HCT116 (cell line): ENCODE data around the gene ZNF665. TPM values are rescaled to one million over a fixed set of nuclear protein-coding genes. Genes with fewer than 3 reads are reported as not detected.

Experiments used
- ATAC-seq: fragments of 200-7000 bp; cut with Tn5 transposase; 2 replicates; pipeline ENCODE4 v1.9.1; 2020; ENCODE audit warnings: mild to moderate bottlenecking, moderate library complexity
- BruUV-seq: library from RNA; stranded (reverse); fragments of 400-500 nt; replicated peaks from 2 replicates; lab custom pipeline; 2021; lab: Mats Ljungman, UMichigan
- CTCF ChIA-PET: fragments of 300-600 bp; sonication (Branson Sonifier 250); formaldehyde crosslinking; loops from one replicate; lab custom pipeline; 2021; ENCODE audit warnings: antibody characterized with exemption; lab: Charles Lee
- POLR2A ChIA-PET: fragments of 300-600, 350-600 bp; sonication (Branson Sonifier 250); formaldehyde crosslinking; loops from one replicate; lab custom pipeline; 2021; ENCODE audit warnings: antibody characterized with exemption; lab: Charles Lee
- RAD21 ChIA-PET, 2 experiments: fragments of 300-600 bp; sonication (Branson Sonifier 250); formaldehyde crosslinking; loops; one replicate each; lab custom pipeline; 2023; ENCODE audit warnings: low total read pairs in 2 of 2; ENCODE audit not compliant: uncharacterized antibody in 2 of 2, unreplicated experiment in 2 of 2, low non-redundant PET in 1 of 2; lab: Charles Lee
- DNase-seq: peaks from one replicate; pipeline ENCODE4 v3.0.0-alpha.2; 2010; ENCODE audit warnings: low read depth, low spot score
- H2AFZ ChIP-seq: fragments of 200-600 bp; shearing (Covaris generic), sonication (generic); 2 replicates; pipeline ENCODE4 v1.6.1; 2017; ENCODE audit warnings: low read depth, mixed run types, mixed read lengths, antibody characterized with exemption, low read length; ENCODE audit not compliant: poor library complexity, severe bottlenecking
- H3K27ac ChIP-seq: 2 replicates; pipeline ENCODE4 v1.5.1; 2012; ENCODE audit warnings: low read depth, low read length
- H3K27me3 ChIP-seq: fragments of 200-600 bp; sonication (generic); 2 replicates; pipeline ENCODE4 v1.6.1; 2016; ENCODE audit warnings: mixed run types, low read length, mixed read lengths; ENCODE audit not compliant: insufficient read depth
- H3K36me3 ChIP-seq, 2 experiments: fragments of 200-500 bp in 1 of 2; fragments of 200-600 bp in 1 of 2; sonication (Bioruptor generic) in 1 of 2; sonication (generic) in 1 of 2; 2 replicates each; pipeline versions ENCODE4 v1.5.1 to v1.6.1; 2014 to 2016; ENCODE audit warnings: low read length in 2 of 2, inconsistent platforms in 1 of 2, mixed read lengths in 1 of 2, mixed run types in 1 of 2; ENCODE audit not compliant: insufficient read depth in 2 of 2, control insufficient read depth in 1 of 2
- H3K4me1 ChIP-seq, 2 experiments: fragments of 200-600 bp in 1 of 2; sonication (generic) in 1 of 2; 2 replicates each; pipeline versions ENCODE4 v1.5.1 to v1.6.1; 2012 to 2017; ENCODE audit warnings: low read length in 2 of 2, inconsistent platforms in 1 of 2, mild to moderate bottlenecking in 1 of 2, mixed read lengths in 1 of 2, mixed run types in 1 of 2, moderate library complexity in 1 of 2; ENCODE audit not compliant: insufficient read depth in 2 of 2, control insufficient read depth in 1 of 2
- H3K4me2 ChIP-seq: fragments of 200-600 bp; sonication (generic); 2 replicates; pipeline ENCODE4 v1.6.1; 2017; ENCODE audit warnings: mixed run types, low read length, mixed read lengths
- H3K4me3 ChIP-seq, 2 experiments: fragments of 200-600 bp in 1 of 2; sonication (generic) in 1 of 2; replicated peaks in 1 of 2; 2 replicates each; pipeline ENCODE4 v1.5.1; 2011 to 2016; ENCODE audit warnings: low read length in 2 of 2, control low read depth in 1 of 2, low read depth in 1 of 2, mild to moderate bottlenecking in 1 of 2, mixed read lengths in 1 of 2, mixed run types in 1 of 2
- H3K79me2 ChIP-seq: fragments of 200-600 bp; sonication (generic); 2 replicates; pipeline ENCODE4 v1.6.1; 2017; ENCODE audit warnings: mild to moderate bottlenecking, mixed run types, low read length, moderate library complexity, mixed read lengths; ENCODE audit not compliant: insufficient read depth
- H3K9ac ChIP-seq: fragments of 200-600 bp; sonication (generic); 2 replicates; pipeline ENCODE4 v1.6.1; 2016; ENCODE audit warnings: low read length, mixed read lengths
- H3K9me2 ChIP-seq: fragments of 200-600 bp; sonication (generic), shearing (Covaris generic); 2 replicates; pipeline ENCODE4 v1.6.1; 2017; ENCODE audit warnings: mixed run types, mild to moderate bottlenecking, moderate library complexity; ENCODE audit not compliant: insufficient read depth
- H3K9me3 ChIP-seq, 2 experiments: fragments of 200-500 bp in 1 of 2; fragments of 200-600 bp in 1 of 2; sonication (Bioruptor generic) in 1 of 2; sonication (generic) in 1 of 2; 2 replicates each; pipeline ENCODE4 v1.6.1; 2014 to 2017; ENCODE audit warnings: low read length in 2 of 2, mixed read lengths in 2 of 2, inconsistent platforms in 1 of 2, low read depth in 1 of 2, mild to moderate bottlenecking in 1 of 2, mixed run types in 1 of 2, moderate library complexity in 1 of 2; ENCODE audit not compliant: control insufficient read depth in 1 of 2, insufficient read depth in 1 of 2
- H4K20me1 ChIP-seq: fragments of 200-600 bp; sonication (generic), shearing (Covaris generic); 2 replicates; pipeline ENCODE4 v1.6.1; 2017; ENCODE audit warnings: mixed run types, mild to moderate bottlenecking, moderate library complexity; ENCODE audit not compliant: insufficient read depth
- CBX3 ChIP-seq: IDR thresholded peaks from 2 replicates; pipeline ENCODE4 v1.6.1; 2012; ENCODE audit warnings: low read depth
- CEBPB ChIP-seq: IDR thresholded peaks from 2 replicates; pipeline ENCODE4 v1.6.1; 2012; ENCODE audit warnings: low read depth
- CTCF ChIP-seq, 3 experiments: fragments of 200-600 bp in 1 of 3; sonication (generic) in 1 of 3; IDR thresholded peaks in 2 of 3; conservative IDR thresholded peaks in 1 of 3; 2 replicates each; pipeline ENCODE4 v1.5.1; 2012 to 2017; ENCODE audit warnings: low read depth in 2 of 3, low read length in 2 of 3, antibody characterized with exemption in 1 of 3, borderline replicate concordance in 1 of 3, control low read depth in 1 of 3, mild to moderate bottlenecking in 1 of 3, mixed read lengths in 1 of 3, mixed run types in 1 of 3, moderate library complexity in 1 of 3; ENCODE audit not compliant: insufficient read depth in 1 of 3
- EGR1 ChIP-seq: IDR thresholded peaks from 2 replicates; pipeline ENCODE4 v1.6.1; 2012; ENCODE audit warnings: low read depth
- ELF1 ChIP-seq: IDR thresholded peaks from 2 replicates; pipeline ENCODE4 v1.6.1; 2012; ENCODE audit warnings: low read depth, borderline replicate concordance
- EZH2 ChIP-seq: fragments of 200-600 bp; sonication (generic); IDR thresholded peaks from 2 replicates; pipeline ENCODE4 v1.6.1; 2017; ENCODE audit warnings: antibody characterized with exemption, mixed run types
- EZH2phosphoT487 ChIP-seq: fragments of 200-600 bp; IDR thresholded peaks from 2 replicates; pipeline ENCODE4 v1.6.1; 2018; ENCODE audit warnings: antibody characterized with exemption, borderline replicate concordance
- FOSL1 ChIP-seq: IDR thresholded peaks from 2 replicates; pipeline ENCODE4 v1.6.1; 2012; ENCODE audit warnings: low read depth
- JUND ChIP-seq: IDR thresholded peaks from 2 replicates; pipeline ENCODE4 v1.6.1; 2012
- POLR2A ChIP-seq: IDR thresholded peaks from 2 replicates; pipeline ENCODE4 v1.7.0; 2011; ENCODE audit warnings: borderline replicate concordance; ENCODE audit not compliant: insufficient read depth, insufficient read length; ENCODE audit errors: extremely low read depth
- POLR2AphosphoS5 ChIP-seq: IDR thresholded peaks from 2 replicates; pipeline ENCODE4 v1.6.1; 2011; ENCODE audit warnings: mild to moderate bottlenecking, low read depth, low read length, moderate library complexity
- RAD21 ChIP-seq: IDR thresholded peaks from 2 replicates; pipeline ENCODE4 v1.6.1; 2012; ENCODE audit warnings: low read depth, mild to moderate bottlenecking
- REST ChIP-seq: IDR thresholded peaks from 2 replicates; pipeline ENCODE4 v1.6.1; 2012; ENCODE audit warnings: low read depth
- SP1 ChIP-seq: IDR thresholded peaks from 2 replicates; pipeline ENCODE4 v1.6.1; 2012; ENCODE audit warnings: low read depth
- SRF ChIP-seq: IDR thresholded peaks from 2 replicates; pipeline ENCODE4 v1.6.1; 2012; ENCODE audit warnings: low read depth
- TCF7L2 ChIP-seq: IDR thresholded peaks from 2 replicates; pipeline ENCODE4 v1.7.0; 2011; ENCODE audit warnings: borderline replicate concordance, inconsistent platforms; ENCODE audit not compliant: insufficient read depth, insufficient read length; ENCODE audit errors: extremely low read depth
- ZBTB33 ChIP-seq: IDR thresholded peaks from 2 replicates; pipeline ENCODE4 v1.6.1; 2011; ENCODE audit warnings: mild to moderate bottlenecking, low read length, moderate library complexity; ENCODE audit not compliant: insufficient replicate concordance; ENCODE audit errors: extremely low read depth
- ZFX ChIP-seq: fragments of 450-650 bp; IDR thresholded peaks from 2 replicates; pipeline ENCODE4 v1.6.1; 2017
- ZNF274 ChIP-seq: fragments of 200-500 bp; sonication (Bioruptor generic); IDR thresholded peaks from 2 replicates; pipeline ENCODE4 v1.6.1; 2014; ENCODE audit warnings: mild to moderate bottlenecking, low read depth, low read length, inconsistent platforms
- intact Hi-C: fragments of 100-400 bp; cut with micrococcal nuclease; formaldehyde crosslinking; loops from 2 replicates; pipeline ENCODE4 v1.10.0; 2022
- total RNA-seq: library from RNA; stranded (reverse); gene quantifications from one replicate; pipeline ENCODE4 v1.2.1, GENCODE V29; 2021; ENCODE audit not compliant: unreplicated experiment

The ZNF665 gene
- total RNA-seq, 1 experiment from 2014 or later: 0.44 TPM

GRCh38 chr19:53160350-53160749 lies 32.8 kb downstream of the ZNF665 start:
- Histone ChIP-seq H3K27me3 (no peaks in the 10 kb centered on the region), H3K9me2 (no peaks in the 10 kb centered on the region), H3K4me3 (no peak overlapping the region), H3K36me3 (no peaks in the 10 kb centered on the region), H3K9ac (no peak overlapping the region), H4K20me1 (no peaks in the 10 kb centered on the region), H2AFZ (no peak overlapping the region), H3K9me3 (peaks cover 1 to 6% of the 10 kb centered on the region in 2 experiments; a peak in 2 of 4 replicates), H3K4me2 (no peak overlapping the region), H3K27ac (no peak overlapping the region), H3K79me2 (no peaks in the 10 kb centered on the region), H3K4me1 (no peaks in the 10 kb centered on the region)
- CTCF ChIA-PET: no interaction called here
- ATAC-seq: no peak
- POLR2A ChIA-PET: no interaction called here
- TF ChIP-seq SP1 (no peak), RAD21 (no peak), EGR1 (no peak), CBX3 (no peak), EZH2 (no peak), FOSL1 (no peak), CEBPB (no peak), ZBTB33 (no peak), ZNF274 (no peak), SRF (no peak), EZH2phosphoT487 (no peak), ZFX (no peak), POLR2A (no peak), ELF1 (no peak), CTCF (IDR thresholded peaks at IDR 0.05 in 2 of 3, conservative IDR thresholded peaks at IDR 0.05 in 1 of 3; ENCODE audit: borderline replicate concordance in 1 of 3, insufficient read depth in 1 of 3, low read depth in 2 of 3, low read length in 2 of 3) (no peak), REST (no peak), TCF7L2 (no peak), POLR2AphosphoS5 (no peak), JUND (no peak)
- DNase-seq: no peak
- intact Hi-C loops: no loop called here
- no TSS peak for BruUV-seq
- RAD21 ChIA-PET: no interaction called here
